ENCODE data around the gene ADGRL3. TPM values are rescaled to one million over a fixed set of nuclear protein-coding genes. Genes with fewer than 3 reads are reported as not detected.
"Not testable (repeated sequence)": the region's sequence is repeated elsewhere in the genome, so short reads cannot be mapped to it uniquely, and the experiment has no call there.

ADGRL3 gene
- total RNA-seq, 1 donor from 2014 or later = 2.1 TPM

DNA sequence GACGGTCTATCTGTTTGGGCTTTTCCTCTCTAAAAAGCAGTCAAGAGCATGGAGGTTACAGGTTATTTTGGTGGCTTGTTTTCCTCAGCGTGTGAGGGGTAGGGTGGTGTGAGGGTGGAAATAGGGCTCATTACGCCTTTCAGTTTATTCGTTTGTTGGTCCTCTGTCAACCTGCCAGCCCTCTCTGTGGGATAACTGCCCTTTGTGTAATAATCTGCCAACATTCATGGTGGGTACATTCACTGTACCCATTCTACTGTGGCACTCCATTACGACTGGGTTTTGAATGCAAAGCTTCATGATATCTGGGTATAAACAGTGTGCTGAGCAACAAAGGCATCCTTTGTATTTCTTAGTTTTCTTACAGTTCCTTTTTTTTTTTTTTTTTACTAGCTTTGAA is 136.4 kb downstream of the ADGRL3 start:
- TF ChIP-seq, protein P1, sequence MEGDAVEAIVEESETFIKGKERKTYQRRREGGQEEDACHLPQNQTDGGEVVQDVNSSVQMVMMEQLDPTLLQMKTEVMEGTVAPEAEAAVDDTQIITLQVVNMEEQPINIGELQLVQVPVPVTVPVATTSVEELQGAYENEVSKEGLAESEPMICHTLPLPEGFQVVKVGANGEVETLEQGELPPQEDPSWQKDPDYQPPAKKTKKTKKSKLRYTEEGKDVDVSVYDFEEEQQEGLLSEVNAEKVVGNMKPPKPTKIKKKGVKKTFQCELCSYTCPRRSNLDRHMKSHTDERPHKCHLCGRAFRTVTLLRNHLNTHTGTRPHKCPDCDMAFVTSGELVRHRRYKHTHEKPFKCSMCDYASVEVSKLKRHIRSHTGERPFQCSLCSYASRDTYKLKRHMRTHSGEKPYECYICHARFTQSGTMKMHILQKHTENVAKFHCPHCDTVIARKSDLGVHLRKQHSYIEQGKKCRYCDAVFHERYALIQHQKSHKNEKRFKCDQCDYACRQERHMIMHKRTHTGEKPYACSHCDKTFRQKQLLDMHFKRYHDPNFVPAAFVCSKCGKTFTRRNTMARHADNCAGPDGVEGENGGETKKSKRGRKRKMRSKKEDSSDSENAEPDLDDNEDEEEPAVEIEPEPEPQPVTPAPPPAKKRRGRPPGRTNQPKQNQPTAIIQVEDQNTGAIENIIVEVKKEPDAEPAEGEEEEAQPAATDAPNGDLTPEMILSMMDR (IDR thresholded peaks at IDR 0.05; ENCODE audit: insufficient read depth, low read length, poor library complexity, severe bottlenecking) = no peak
- Histone ChIP-seq H3K27me3 (ENCODE audit: control insufficient read depth, insufficient read depth, low read length) (no peaks in the 10 kb centered on the region), H3K4me3 (ENCODE audit: low read depth, low read length) (no peak overlapping the region), H3K36me3 (ENCODE audit: control insufficient read depth, insufficient read depth, low read length) (no peaks in the 10 kb centered on the region)
- DNase-seq (ENCODE audit: low read depth) = no peak

- no peak for DNase-seq (ENCODE audit: low read depth)
- Histone ChIP-seq H3K36me3 (ENCODE audit: control insufficient read depth, insufficient read depth, low read length) (no peaks in the 10 kb centered on the region), H3K4me3 (ENCODE audit: low read depth, low read length) (no peak overlapping the region), H3K27me3 (ENCODE audit: control insufficient read depth, insufficient read depth, low read length) (no peaks in the 10 kb centered on the region)
- TF ChIP-seq, protein P1 (IDR thresholded peaks at IDR 0.05; ENCODE audit: insufficient read depth, low read length, poor library complexity, severe bottlenecking) = no peak
These were observed 136.8 kb downstream of the ADGRL3 start for GRCh38 chr4:61336916-61337315.

DNA sequence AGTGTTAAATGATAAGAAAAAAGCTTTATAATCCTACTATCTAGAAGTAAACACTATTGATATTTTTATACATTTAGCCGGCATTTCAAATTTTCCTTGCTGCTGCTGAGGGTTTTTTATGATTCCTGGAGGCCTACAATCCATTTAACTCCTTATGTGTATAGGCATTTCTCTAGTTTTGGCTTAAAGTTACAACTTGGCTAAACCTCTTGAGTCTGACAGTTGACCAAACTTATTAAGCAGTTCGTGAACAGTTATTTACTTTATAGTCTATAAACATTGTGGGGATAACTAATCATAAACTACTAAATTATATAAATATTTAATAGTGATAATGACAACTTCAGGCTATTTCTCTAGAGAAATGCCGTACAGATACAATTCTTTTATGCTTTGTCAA is 141.9 kb downstream of the ADGRL3 start:
- TF ChIP-seq, protein P1 (IDR thresholded peaks at IDR 0.05; ENCODE audit: insufficient read depth, low read length, poor library complexity, severe bottlenecking) = no peak
- H3K36me3 ChIP-seq (ENCODE audit: control insufficient read depth, insufficient read depth, low read length) = no peaks in the 10 kb centered on the region

DNA sequence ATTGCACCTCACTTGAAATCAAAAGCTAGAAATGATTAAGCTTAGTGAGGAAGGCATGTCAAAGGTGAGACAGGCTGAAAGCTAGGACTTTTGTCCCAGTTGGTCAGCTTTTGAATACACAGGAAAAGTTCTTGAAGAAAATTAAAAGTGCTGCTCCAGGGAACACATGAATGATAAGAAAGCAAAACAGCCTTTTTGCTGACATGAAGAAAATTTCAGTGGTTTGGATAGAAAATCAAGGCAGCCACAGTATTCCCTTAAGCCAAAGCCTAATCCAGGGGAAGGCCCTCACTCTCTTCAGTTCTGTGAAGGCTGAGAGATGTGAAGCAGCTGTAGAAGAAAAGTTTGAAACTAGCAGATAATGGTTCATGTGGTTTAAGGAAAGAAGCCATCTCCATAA is 150.8 kb downstream of the ADGRL3 start:
- TF ChIP-seq, protein P1 (IDR thresholded peaks at IDR 0.05; ENCODE audit: insufficient read depth, low read length, poor library complexity, severe bottlenecking) = no peak

More for the DNA sequence above, 141.9 kb downstream of the ADGRL3 start:
- H3K27me3 ChIP-seq (ENCODE audit: control insufficient read depth, insufficient read depth, low read length) = no peaks in the 10 kb centered on the region
- DNase-seq (ENCODE audit: low read depth) = no peak
- no peak overlapping the region for H3K4me3 ChIP-seq (ENCODE audit: low read depth, low read length)

DNA sequence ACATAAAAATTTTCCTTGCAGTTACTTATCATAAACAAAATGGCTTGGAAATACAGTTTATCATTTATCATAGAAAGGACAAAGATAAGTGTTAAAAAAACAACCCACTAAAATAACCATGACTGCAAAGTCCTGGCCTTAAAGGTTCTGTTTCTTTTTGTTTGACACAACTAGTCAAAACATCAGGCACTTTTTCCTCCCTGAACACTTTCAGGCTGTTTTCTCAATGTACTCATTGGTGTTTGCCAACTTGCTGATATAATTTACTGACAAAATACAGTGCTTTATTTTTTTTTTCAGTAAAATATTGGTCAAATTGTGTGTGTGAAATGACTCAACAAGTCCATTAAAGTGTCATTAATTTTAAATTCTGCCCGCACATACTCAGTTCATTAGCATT is 156.6 kb downstream of the ADGRL3 start:
- Histone ChIP-seq H3K36me3 (ENCODE audit: control insufficient read depth, insufficient read depth, low read length) (no peaks in the 10 kb centered on the region), H3K4me3 (ENCODE audit: low read depth, low read length) (no peak overlapping the region), H3K27me3 (ENCODE audit: control insufficient read depth, insufficient read depth, low read length) (no peaks in the 10 kb centered on the region)
- no peak for DNase-seq (ENCODE audit: low read depth)
- TF ChIP-seq, protein P1 (IDR thresholded peaks at IDR 0.05; ENCODE audit: insufficient read depth, low read length, poor library complexity, severe bottlenecking) = no peak

More for the DNA sequence above, 150.8 kb downstream of the ADGRL3 start:
- DNase-seq (ENCODE audit: low read depth) = no peak
- Histone ChIP-seq H3K27me3 (ENCODE audit: control insufficient read depth, insufficient read depth, low read length) (no peaks in the 10 kb centered on the region), H3K4me3 (ENCODE audit: low read depth, low read length) (no peak overlapping the region), H3K36me3 (ENCODE audit: control insufficient read depth, insufficient read depth, low read length) (no peaks in the 10 kb centered on the region)

DNA sequence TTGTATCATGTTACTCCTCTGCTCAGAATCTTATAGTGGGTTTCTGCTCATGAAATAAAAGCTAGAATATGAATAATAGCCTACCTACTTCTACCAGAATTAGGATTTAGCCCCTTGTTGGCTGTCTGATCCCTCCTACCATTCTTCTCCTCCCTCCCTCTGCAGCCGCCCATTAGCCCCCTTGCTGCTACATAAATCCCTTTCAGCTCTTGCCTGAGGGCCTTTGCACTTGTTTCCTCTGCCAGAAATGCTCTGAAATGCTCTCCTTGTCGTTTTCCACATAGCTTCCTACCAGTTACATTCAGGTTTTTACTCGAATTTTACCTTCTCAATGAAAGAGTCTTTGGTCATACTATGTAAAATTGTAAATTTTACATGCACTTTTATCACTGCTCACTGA is 159.2 kb downstream of the ADGRL3 start:
- Histone ChIP-seq H3K4me3 (ENCODE audit: low read depth, low read length) (no peak overlapping the region), H3K27me3 (ENCODE audit: control insufficient read depth, insufficient read depth, low read length) (no peaks in the 10 kb centered on the region), H3K36me3 (ENCODE audit: control insufficient read depth, insufficient read depth, low read length) (no peaks in the 10 kb centered on the region)
- TF ChIP-seq, protein P1 (IDR thresholded peaks at IDR 0.05; ENCODE audit: insufficient read depth, low read length, poor library complexity, severe bottlenecking) = no peak
- no peak for DNase-seq (ENCODE audit: low read depth)

DNA sequence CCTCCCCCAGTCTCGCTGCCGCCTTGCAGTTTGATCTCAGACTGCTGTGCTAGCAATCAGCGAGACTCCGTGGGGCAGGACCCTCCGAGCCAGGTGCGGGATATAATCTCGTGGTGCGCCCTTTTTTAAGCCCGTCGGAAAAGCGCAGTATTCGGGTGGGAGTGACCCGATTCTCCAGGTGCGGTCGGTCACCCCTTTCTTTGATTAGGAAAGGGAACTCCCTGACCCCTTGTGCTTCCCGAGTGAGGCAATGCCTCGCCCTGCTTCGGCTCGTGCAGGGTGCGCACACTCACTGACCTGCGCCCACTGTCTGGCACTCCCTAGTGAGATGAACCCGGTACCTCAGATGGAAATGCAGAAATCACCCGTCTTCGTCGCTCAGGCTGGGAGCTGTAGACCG is 172.7 kb downstream of the ADGRL3 start:
- not testable (repeated sequence) for H3K4me3 ChIP-seq (ENCODE audit: low read depth, low read length)

More for the DNA sequence above, 172.7 kb downstream of the ADGRL3 start:
- not testable (repeated sequence) for H3K36me3 ChIP-seq (ENCODE audit: control insufficient read depth, insufficient read depth, low read length); DNase-seq (ENCODE audit: low read depth); H3K27me3 ChIP-seq (ENCODE audit: control insufficient read depth, insufficient read depth, low read length)
